Measurements from ENCODE around the gene EIF3C.
"Not testable (repeated sequence)": the region's sequence is repeated elsewhere in the genome, so short reads cannot be mapped to it uniquely, and the experiment has no call there.

Gene EIF3C

DNA sequence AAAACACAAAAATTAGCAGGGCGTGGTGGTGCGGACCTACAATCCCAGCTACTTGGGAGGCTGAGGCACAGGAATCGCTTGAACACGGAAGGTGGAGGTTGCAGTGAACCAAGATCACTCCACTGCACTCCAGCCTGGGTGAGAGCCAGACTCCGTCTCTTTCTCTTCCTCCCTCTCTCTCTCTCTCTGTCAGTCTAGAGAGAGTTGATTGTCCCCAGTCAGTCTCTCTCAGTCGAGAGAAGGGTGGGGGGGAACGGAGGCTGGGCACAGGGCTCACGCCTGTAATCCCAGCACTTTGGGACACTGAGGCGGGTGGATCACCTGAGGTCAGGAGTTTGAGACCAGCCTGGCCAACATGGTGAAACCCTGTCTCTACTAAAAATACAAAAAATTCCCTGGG lies 30.0 kb downstream of the EIF3C start:
- DNase-seq (ENCODE audit: low read depth); H3K4me3 ChIP-seq (ENCODE audit: low read depth, low read length): not testable (repeated sequence)

DNA sequence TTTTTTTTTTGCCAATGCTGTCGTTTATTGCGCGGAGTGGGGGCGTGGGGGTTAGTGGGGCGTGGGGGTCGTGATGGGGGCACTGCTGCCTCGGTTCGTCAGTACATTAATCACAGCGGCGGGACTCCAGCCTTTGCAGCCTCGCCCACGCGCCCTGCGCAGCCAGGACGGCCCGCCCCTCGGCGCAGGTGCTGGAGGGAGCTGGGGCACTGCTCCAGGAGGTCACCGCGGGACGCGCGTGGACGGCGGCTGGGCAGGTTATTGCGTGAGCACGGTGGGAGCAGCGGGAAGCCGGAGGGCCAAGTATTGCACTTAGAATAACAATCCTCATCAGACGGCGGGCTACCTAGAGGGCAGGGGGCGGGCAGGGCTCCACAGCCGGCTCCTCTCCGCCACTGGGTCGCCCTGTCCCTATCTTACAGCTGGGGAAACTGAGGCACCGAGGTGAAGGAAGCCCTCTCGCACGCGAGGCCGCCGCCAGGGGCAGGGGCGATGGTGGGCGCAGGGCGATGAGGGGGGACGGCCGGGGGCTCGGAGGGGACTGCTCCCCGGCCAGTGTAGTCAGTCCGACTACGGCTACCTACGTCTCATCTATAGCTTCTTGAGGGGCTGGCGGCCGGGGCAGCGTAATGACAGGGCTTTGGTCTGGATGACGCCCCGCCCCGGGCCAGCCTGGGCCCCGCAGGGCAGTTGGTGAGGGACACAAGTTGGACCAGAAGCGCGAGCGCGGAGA lies 35.5 kb downstream of the EIF3C start:
- DNase-seq (ENCODE audit: low read depth); H3K4me3 ChIP-seq (ENCODE audit: low read depth, low read length): not testable (repeated sequence)

DNA sequence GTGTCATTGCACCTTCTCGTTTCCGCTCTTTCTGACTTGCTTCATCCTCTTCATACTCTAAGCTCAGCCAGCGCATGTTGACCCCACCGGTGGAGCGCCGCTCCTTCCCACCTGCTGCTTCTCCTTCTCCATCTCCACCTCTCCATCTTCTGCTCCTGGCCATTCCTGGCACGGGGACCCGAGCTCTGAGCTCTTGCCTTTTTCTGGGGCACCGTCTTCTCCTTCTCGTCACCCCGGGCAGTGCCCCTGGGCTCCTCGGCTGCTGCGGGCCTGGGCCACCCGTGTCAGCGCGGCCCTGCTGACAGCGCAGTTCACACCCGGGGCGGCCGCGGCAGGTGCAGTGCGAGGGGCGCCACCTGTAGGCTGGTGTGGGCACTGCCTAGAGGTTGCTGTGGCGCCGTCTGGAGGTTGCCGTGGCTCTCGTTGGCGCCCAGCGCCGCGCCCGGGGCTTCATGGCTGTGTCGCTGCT lies 38.8 kb downstream of the EIF3C start:
- H3K4me3 ChIP-seq (ENCODE audit: low read depth, low read length); DNase-seq (ENCODE audit: low read depth): not testable (repeated sequence)

DNA sequence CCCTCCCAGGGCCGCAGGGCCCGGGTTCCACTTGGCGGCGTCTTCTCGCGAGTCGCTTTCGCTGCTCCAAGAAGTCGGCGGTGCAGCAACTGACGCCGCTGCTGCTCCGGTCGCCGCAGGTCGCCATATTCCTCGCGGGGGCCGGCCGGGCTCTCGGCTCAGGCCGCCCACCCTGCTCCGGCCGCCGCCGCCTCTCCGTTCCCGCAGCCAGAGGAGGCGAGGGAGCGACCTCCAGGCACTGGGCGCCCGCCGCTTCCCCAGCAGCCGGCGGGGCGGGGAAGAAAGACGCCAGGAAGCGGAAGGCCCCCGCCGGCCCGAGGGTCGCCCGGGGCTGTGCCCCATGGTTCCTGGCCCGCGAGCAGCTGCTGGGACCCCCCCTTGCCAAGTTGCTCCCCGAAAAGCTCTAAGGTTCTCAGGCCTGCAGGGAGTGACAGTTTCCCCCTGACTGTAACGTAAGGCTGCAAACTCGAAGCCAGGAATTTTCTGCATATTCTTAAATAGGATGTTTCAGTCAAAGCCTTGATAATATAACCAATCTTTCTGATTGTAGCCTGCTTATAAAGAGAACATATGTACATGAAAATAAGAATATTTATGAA lies 39.3 kb downstream of the EIF3C start:
- not testable (repeated sequence) for H3K4me3 ChIP-seq (ENCODE audit: low read depth, low read length); DNase-seq (ENCODE audit: low read depth)

DNA sequence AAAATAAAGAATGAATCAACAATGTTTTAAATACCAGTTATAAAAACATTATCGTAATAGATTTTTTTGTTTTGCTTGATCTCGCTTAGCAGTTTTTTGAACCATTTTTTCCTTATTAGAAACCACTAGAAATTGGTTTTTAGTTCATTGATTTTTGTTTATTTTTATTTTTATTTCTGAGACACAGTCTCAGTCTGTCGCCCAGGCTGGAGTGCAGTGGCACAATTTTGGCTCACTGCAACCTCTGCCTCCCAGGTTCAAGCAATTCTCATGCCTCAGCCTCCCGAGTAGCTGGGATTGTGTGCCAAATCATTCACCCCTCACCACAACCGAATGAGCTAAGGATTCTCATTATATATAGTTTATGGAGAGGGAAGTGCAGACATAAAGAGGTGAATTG lies 40.2 kb downstream of the EIF3C start, which contains the start of gene NPIPB9:
TSS of gene NPIPB9 (plus strand) at position 301 of the 400 bp plus-strand sequence.
- H3K4me3 ChIP-seq (ENCODE audit: low read depth, low read length); DNase-seq (ENCODE audit: low read depth): not testable (repeated sequence)

DNA sequence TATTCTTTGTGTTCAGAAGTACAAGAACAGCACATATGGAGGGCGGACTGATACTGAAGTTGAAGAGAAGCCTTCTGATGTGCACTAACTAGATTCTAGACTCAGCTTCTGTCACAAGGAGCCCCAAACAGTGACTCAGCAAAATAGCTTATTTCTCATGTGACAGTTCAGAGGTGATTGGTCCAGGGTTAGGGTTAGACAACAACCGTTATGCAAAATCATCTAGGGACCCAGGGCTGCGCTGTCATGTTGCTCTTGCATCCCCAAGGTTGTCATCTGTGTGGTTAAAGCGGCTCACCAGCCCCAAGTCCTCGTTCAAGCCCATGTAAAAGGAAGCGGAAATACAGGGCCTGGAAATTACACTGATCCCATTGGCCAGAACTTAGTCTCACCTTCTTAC lies 70.4 kb downstream of the EIF3C start:
- H3K4me3 ChIP-seq (ENCODE audit: low read depth, low read length); DNase-seq (ENCODE audit: low read depth): not testable (repeated sequence)

DNA sequence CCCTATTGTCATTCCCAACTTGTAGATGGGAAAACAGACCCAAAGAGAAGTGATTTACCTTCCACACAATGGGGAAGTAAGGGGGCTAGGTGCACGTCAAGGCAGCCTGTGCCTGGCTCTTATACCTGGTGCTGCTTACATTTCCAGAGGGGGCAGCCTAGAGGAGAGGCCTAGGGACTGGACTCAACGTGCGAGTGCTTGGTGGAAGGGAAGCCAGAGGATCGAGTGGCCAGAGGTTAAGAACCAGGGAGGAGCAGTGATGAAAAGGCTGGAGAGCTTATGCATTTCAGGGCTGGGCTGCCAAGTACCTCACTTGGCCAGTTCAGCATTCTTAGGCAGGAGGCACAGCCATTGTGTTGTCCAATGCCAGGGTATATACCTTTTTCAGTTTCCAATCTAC lies 71.1 kb downstream of the EIF3C start:
- not testable (repeated sequence) for DNase-seq (ENCODE audit: low read depth); H3K4me3 ChIP-seq (ENCODE audit: low read depth, low read length)

Data from GM12864 (cell line).